Endothelial cell of umbilical vein (primary cell): ENCODE data around the gene BBLN. TPM values are rescaled to one million over a fixed set of nuclear protein-coding genes. Genes with fewer than 3 reads are reported as not detected.
"Not testable (repeated sequence)": the region's sequence is repeated elsewhere in the genome, so short reads cannot be mapped to it uniquely, and the experiment has no call there.

ENCODE experiments used
- BruUV-seq: library from RNA; stranded (reverse); fragments of 400-500 nt; replicated peaks from 2 replicates; lab custom pipeline; 2021; lab: Mats Ljungman, UMichigan
- CTCF ChIA-PET: fragments of 300-600, 350-600 bp; sonication (Branson Sonifier 250); formaldehyde crosslinking; loops from one replicate; lab custom pipeline; 2021; ENCODE audit warnings: antibody characterized with exemption, inconsistent platforms; lab: Charles Lee
- POLR2A ChIA-PET: fragments of 300-600, 350-600 bp; sonication (Branson Sonifier 250); formaldehyde crosslinking; loops from one replicate; lab custom pipeline; 2021; ENCODE audit warnings: antibody characterized with exemption, inconsistent platforms; lab: Charles Lee
- DNase-seq: peaks from one replicate; pipeline ENCODE4 v3.0.0-alpha.2; 2011; ENCODE audit warnings: low read depth, low spot score
- FAIRE-seq: peaks from 2 replicates; lab custom pipeline; 2011; peaks lifted over from hg19 to GRCh38; lab: Jason Lieb, UNC
- H2AFZ ChIP-seq: 2 replicates; pipeline ENCODE4 v1.6.0; 2012; ENCODE audit warnings: low read depth, low read length, control low read depth, inconsistent platforms
- H3K27ac ChIP-seq: 2 replicates; pipeline ENCODE4 v1.5.1; 2011; ENCODE audit warnings: low read depth, mild to moderate bottlenecking, control low read depth, low read length, moderate library complexity; ENCODE audit not compliant: insufficient read depth
- H3K27me3 ChIP-seq, 2 experiments: 2 replicates each; pipeline versions ENCODE4 v1.6.0 to v1.6.1; 2011; ENCODE audit warnings: low read length in 2 of 2, mixed read lengths in 1 of 2; ENCODE audit not compliant: control insufficient read depth in 2 of 2, insufficient read depth in 2 of 2
- H3K36me3 ChIP-seq, 2 experiments: 2 replicates in 1 of 2; 3 replicates in 1 of 2; pipeline ENCODE4 v1.5.1; 2011; ENCODE audit warnings: low read length in 2 of 2, mild to moderate bottlenecking in 1 of 2, moderate library complexity in 1 of 2; ENCODE audit not compliant: control insufficient read depth in 2 of 2, insufficient read depth in 2 of 2; ENCODE audit errors: extremely low read depth in 1 of 2
- H3K4me1 ChIP-seq: 3 replicates; pipeline ENCODE4 v1.5.1; 2011; ENCODE audit warnings: mild to moderate bottlenecking, low read length; ENCODE audit not compliant: control insufficient read depth, insufficient read depth; ENCODE audit errors: extremely low read depth
- H3K4me2 ChIP-seq: 2 replicates; pipeline ENCODE4 v1.6.1; 2011; ENCODE audit warnings: low read length, control low read depth, mixed read lengths; ENCODE audit not compliant: insufficient read depth
- H3K4me3 ChIP-seq, 3 experiments: fragments of 200-600 bp in 1 of 3; sonication (generic), shearing (Covaris generic) in 1 of 3; replicated peaks in 1 of 3; 2 replicates each; pipeline ENCODE4 v1.5.1; 2011 to 2016; ENCODE audit warnings: control low read depth in 3 of 3, low read length in 3 of 3, mild to moderate bottlenecking in 2 of 3, inconsistent platforms in 1 of 3, low read depth in 1 of 3, moderate library complexity in 1 of 3; ENCODE audit not compliant: insufficient read depth in 1 of 3
- H3K79me2 ChIP-seq: 2 replicates; pipeline ENCODE4 v1.6.0; 2012; ENCODE audit warnings: low read length, inconsistent platforms; ENCODE audit not compliant: control insufficient read depth, insufficient read depth
- H3K9ac ChIP-seq: replicated peaks from 2 replicates; pipeline ENCODE3; 2011; ENCODE audit warnings: low read length, control low read depth; ENCODE audit not compliant: insufficient read depth; ENCODE audit errors: extremely low read depth
- H3K9me1 ChIP-seq: replicated peaks from 3 replicates; pipeline ENCODE4 v1.6.0; 2011; ENCODE audit warnings: mild to moderate bottlenecking, low read length; ENCODE audit not compliant: control insufficient read depth, insufficient read depth; ENCODE audit errors: extremely low read depth
- H3K9me3 ChIP-seq: replicated peaks from 2 replicates; pipeline ENCODE4 v1.5.1; 2012; ENCODE audit warnings: low read length, inconsistent platforms; ENCODE audit not compliant: control insufficient read depth, insufficient read depth
- H4K20me1 ChIP-seq: replicated peaks from 2 replicates; pipeline ENCODE3; 2011; ENCODE audit warnings: mild to moderate bottlenecking, low read length; ENCODE audit not compliant: control insufficient read depth, insufficient read depth; ENCODE audit errors: extremely low read depth
- CTCF ChIP-seq, 2 donors: IDR thresholded peaks; 1 replicate in 1 of 2; 2 replicates in 1 of 2; pipeline ENCODE4 v1.5.1; 2011; ENCODE audit warnings: low read length in 2 of 2, mild to moderate bottlenecking in 2 of 2, moderate library complexity in 2 of 2, control low read depth in 1 of 2, inconsistent platforms in 1 of 2, low read depth in 1 of 2; ENCODE audit not compliant: insufficient read depth in 1 of 2; ENCODE audit errors: extremely low read depth in 1 of 2
- EZH2 ChIP-seq: IDR thresholded peaks from 2 replicates; pipeline ENCODE4 v1.6.1; 2012; ENCODE audit warnings: borderline replicate concordance, low read depth, mild to moderate bottlenecking, moderate library complexity, low read length, inconsistent platforms; ENCODE audit not compliant: severe bottlenecking
- FOS ChIP-seq: IDR thresholded peaks from 2 replicates; pipeline ENCODE4 v1.6.1; 2011; ENCODE audit warnings: mild to moderate bottlenecking, low read length, moderate library complexity, borderline replicate concordance; ENCODE audit not compliant: insufficient read depth
- GATA2 ChIP-seq: IDR thresholded peaks from 2 replicates; pipeline ENCODE4 v1.7.0; 2011; ENCODE audit warnings: low read depth, mild to moderate bottlenecking, moderate library complexity, mixed read lengths, low read length; ENCODE audit not compliant: insufficient read length, insufficient read depth
- JUN ChIP-seq: IDR thresholded peaks from 2 replicates; pipeline ENCODE4 v1.6.1; 2011; ENCODE audit warnings: borderline replicate concordance, low read depth; ENCODE audit not compliant: insufficient read length, insufficient read depth
- MAX ChIP-seq: IDR thresholded peaks from 2 replicates; pipeline ENCODE4 v1.6.1; 2011; ENCODE audit not compliant: insufficient read depth, insufficient read length
- MYC ChIP-seq: IDR thresholded peaks from one replicate; pipeline ENCODE4 v1.6.1; 2011; ENCODE audit warnings: mild to moderate bottlenecking, low read depth, low read length
- POLR2A ChIP-seq: IDR thresholded peaks from 2 replicates; pipeline ENCODE4 v1.6.1; 2012; ENCODE audit warnings: low read depth, mild to moderate bottlenecking, control low read depth, low read length
- POLR2AphosphoS5 ChIP-seq: IDR thresholded peaks from 2 replicates; pipeline ENCODE4 v1.6.1; 2012; ENCODE audit warnings: low read depth, mild to moderate bottlenecking, control low read depth, low read length, moderate library complexity; ENCODE audit not compliant: insufficient read depth
- dilution Hi-C: fragments of 300-500 bp; cut with MboI; formaldehyde crosslinking; loops from one replicate; pipeline ENCODE4 v1.15.0; 2019; ENCODE audit warnings: low sequenced_read_pairs; ENCODE audit not compliant: extremely low pct_ligation_motif_present
- intact Hi-C: fragments of 100-400 bp; cut with micrococcal nuclease; formaldehyde crosslinking; loops from one replicate; pipeline ENCODE4 v1.10.0; 2022
- polyA plus RNA-seq, 4 experiments: library from polyadenylated mRNA; depleted of rRNA in 3 of 4; stranded (reverse) in 3 of 4; unstranded in 1 of 4; fragments of >200 nt; gene quantifications; 2 replicates each; pipeline versions ENCODE4 v1.2.1 to v1.2.3, GENCODE V29; 2011 to 2012; ENCODE audit warnings: missing spikeins in 1 of 4
- total RNA-seq: library from RNA; stranded (reverse); gene quantifications from 2 replicates; pipeline ENCODE4 v1.2.3, GENCODE V29; 2021

The BBLN gene
- total and polyA plus RNA-seq, 2 donors (not counting 3 experiments of a cell fraction or from before 2014, with no cell fraction given) = 51.0 to 124 TPM

- BruUV-seq, dilution Hi-C loops, H3K4me1 ChIP-seq, DNase-seq, H3K4me2 ChIP-seq, H3K27ac ChIP-seq, H3K4me3 ChIP-seq, H3K79me2 ChIP-seq, H3K9me3 ChIP-seq, FAIRE-seq, H4K20me1 ChIP-seq, H3K27me3 ChIP-seq, H2AFZ ChIP-seq, H3K9ac ChIP-seq, H3K9me1 ChIP-seq, POLR2A ChIA-PET: not testable (repeated sequence)
- CTCF ChIA-PET = interaction anchor here (0.8 kb wide), 1 partner anchor 160 kb away, joined by 5 read pairs; no protein-coding TSS in a partner anchor
- intact Hi-C loops = loop anchor here (5.0 kb wide), 1 partner anchor 161 kb away; the partner anchor contains the start of gene SLC27A4
- TF ChIP-seq CTCF (IDR thresholded peaks at IDR 0.05; ENCODE audit: extremely low read depth in 1 of 2, insufficient read depth in 1 of 2, low read depth in 1 of 2, low read length in 2 of 2) = peak in 1 of 2 donors; percentile 40
- H3K36me3 ChIP-seq = peaks cover 21 to 52% of the 10 kb centered on the region in 2 experiments
Measured at GRCh38 chr9:128181480-128181879, 21.4 kb downstream of the BBLN start.

GRCh38 chr9:128182893-128183588 is 23.0 kb downstream of the BBLN start:
- intact Hi-C loops (loop anchor here (1.0 to 5.0 kb wide), 2 partner anchors 8 to 159 kb away; partner anchors contain the start of genes CIZ1 and SLC27A4), dilution Hi-C loops (no loop called here)
- no peak for FAIRE-seq
- no peak overlapping the region for H3K4me3 ChIP-seq
- POLR2A ChIA-PET = no interaction called here
- H2AFZ ChIP-seq = no peak overlapping the region
- peaks cover 22 to 45% of the 10 kb centered on the region in 2 experiments for H3K36me3 ChIP-seq
- H4K20me1 ChIP-seq = no peaks in the 10 kb centered on the region
- H3K9me3 ChIP-seq = no peaks in the 10 kb centered on the region
- H3K79me2 ChIP-seq = peaks cover 2% of the 10 kb centered on the region
- no peaks in the 10 kb centered on the region for H3K27me3 ChIP-seq
- no peak overlapping the region for H3K4me2 ChIP-seq
- no peak overlapping the region for H3K9ac ChIP-seq
- DNase-seq = no peak
- CTCF ChIA-PET = interaction anchor here (0.8 to 2.0 kb wide), 8 partner anchors 10 to 158 kb away, joined by 3 to 9 read pairs (median 4); no protein-coding TSS in a partner anchor
- no TSS peak for BruUV-seq
- no peaks in the 10 kb centered on the region for H3K9me1 ChIP-seq
- no peaks in the 10 kb centered on the region for H3K4me1 ChIP-seq
- TF ChIP-seq EZH2 = no peak
- TF ChIP-seq POLR2AphosphoS5 = no peak
- TF ChIP-seq GATA2 = no peak
- no peak for TF ChIP-seq MAX
- no peak for TF ChIP-seq POLR2A
- no peak for TF ChIP-seq MYC
- no peak for TF ChIP-seq JUN
- no peak for TF ChIP-seq FOS
- no peak for TF ChIP-seq CTCF (IDR thresholded peaks at IDR 0.05; ENCODE audit: extremely low read depth in 1 of 2, insufficient read depth in 1 of 2, low read depth in 1 of 2, low read length in 2 of 2)
- no peak overlapping the region for H3K27ac ChIP-seq
